Retina (tissue), 1 donor: ENCODE measurements around the gene SLC1A1.
"Not testable (repeated sequence)": the region's sequence is repeated elsewhere in the genome, so short reads cannot be mapped to it uniquely, and the experiment has no call there.

Experiments
- DNase-seq: peaks from one replicate; pipeline ENCODE4 v3.0.0-alpha.2; 2016

Gene SLC1A1

GRCh38 chr9:4581861-4582565, 91.7 kb downstream of the SLC1A1 start:
- DNase-seq, result no peak

- peak; percentile 46 for DNase-seq
Observed at GRCh38 chr9:4583001-4583400, 92.7 kb downstream of the SLC1A1 start.

GRCh38 chr9:4584636-4585035, 94.4 kb downstream of the SLC1A1 start:
- DNase-seq, result no peak

GRCh38 chr9:4585135-4585534, 94.9 kb downstream of the SLC1A1 start:
- no peak for DNase-seq

GRCh38 chr9:4588721-4589120, 98.5 kb downstream of the SLC1A1 start:
- DNase-seq, result no peak

- peak; percentile 17 for DNase-seq
Observed at GRCh38 chr9:4590430-4591122, 100.3 kb downstream of the SLC1A1 start.

- no peak for DNase-seq
Observed at GRCh38 chr9:4591123-4591500, 100.8 kb downstream of the SLC1A1 start.

- DNase-seq, result no peak
Observed at GRCh38 chr9:4592295-4592694, 102.0 kb downstream of the SLC1A1 start.

- no peak for DNase-seq
Observed at GRCh38 chr9:4592886-4593285, 102.6 kb downstream of the SLC1A1 start.

GRCh38 chr9:4594545-4594944, 104.3 kb downstream of the SLC1A1 start:
- DNase-seq, result no peak

GRCh38 chr9:4594994-4595393, 104.7 kb downstream of the SLC1A1 start:
- no peak for DNase-seq

- DNase-seq, result no peak
Observed at GRCh38 chr9:4596165-4596922, 106.1 kb downstream of the SLC1A1 start.

- DNase-seq, result no peak
Observed at GRCh38 chr9:4600368-4600767, 110.1 kb downstream of the SLC1A1 start.

GRCh38 chr9:4603830-4604229, 113.6 kb downstream of the SLC1A1 start:
- DNase-seq, result no peak

GRCh38 chr9:4604678-4605095, 114.4 kb downstream of the SLC1A1 start:
- DNase-seq, result peak; percentile 47

- DNase-seq, result not testable (repeated sequence)
Observed at GRCh38 chr9:4606033-4606432, 115.8 kb downstream of the SLC1A1 start.

GRCh38 chr9:4614627-4615026, 124.4 kb downstream of the SLC1A1 start:
- DNase-seq, result no peak

GRCh38 chr9:4615251-4615650, 125.0 kb downstream of the SLC1A1 start:
- DNase-seq, result no peak

- no peak for DNase-seq
Observed at GRCh38 chr9:4615778-4616177, 125.5 kb downstream of the SLC1A1 start.

- no peak for DNase-seq
Observed at GRCh38 chr9:4617752-4618151, 127.5 kb downstream of the SLC1A1 start.

- DNase-seq, result no peak
Observed at GRCh38 chr9:4618700-4619099, 128.4 kb downstream of the SLC1A1 start.

- no peak for DNase-seq
Observed at GRCh38 chr9:4620057-4620765, 129.9 kb downstream of the SLC1A1 start.

- no peak for DNase-seq
Observed at GRCh38 chr9:4620881-4621555, 130.8 kb downstream of the SLC1A1 start.
